ENCODE results near the gene RANBP3. TPM values are rescaled to one million over a fixed set of nuclear protein-coding genes. Genes with fewer than 3 reads are reported as not detected.
A peak's percentile ranks its signal among the peaks of the same experiment; 100 is the strongest.

RANBP3 gene
- polyA plus RNA-seq, 1 of the 3 experiments (the other 2 are of a cell fraction), result 84.0 TPM

- no peak for TF ChIP-seq JUND (IDR thresholded peaks at IDR 0.05)
- no peak for TF ChIP-seq SIN3A (IDR thresholded peaks at IDR 0.05; ENCODE audit: borderline replicate concordance, low read depth, low read length)
- TF ChIP-seq NRF1 (IDR thresholded peaks at IDR 0.05; ENCODE audit: low read depth, low read length), result no peak
- TF ChIP-seq FOXJ3 (CRISPR knock-in tag; IDR thresholded peaks at IDR 0.05), result no peak
- no peak for TF ChIP-seq MXI1 (IDR thresholded peaks at IDR 0.05; ENCODE audit: low read depth, low read length)
- TF ChIP-seq EZH2phosphoT487 (IDR thresholded peaks at IDR 0.05; ENCODE audit: borderline replicate concordance, low read depth), result no peak
- no peak for TF ChIP-seq FOSL2 (IDR thresholded peaks at IDR 0.05; ENCODE audit: borderline replicate concordance, low read depth)
- no peak for TF ChIP-seq NFIC (IDR thresholded peaks at IDR 0.05; ENCODE audit: borderline replicate concordance)
- no peak for TF ChIP-seq CHD2 (IDR thresholded peaks at IDR 0.05; ENCODE audit: low read length, partially characterized antibody)
- no peak for TF ChIP-seq TCF12 (IDR thresholded peaks at IDR 0.05)
- no peak for TF ChIP-seq IRF3 (IDR thresholded peaks at IDR 0.05; ENCODE audit: low read depth, low read length)
- no peak for TF ChIP-seq ZBTB33 (IDR thresholded peaks at IDR 0.05; ENCODE audit: borderline replicate concordance, low read depth)
- DNase-seq, result no peak
- Histone ChIP-seq H3K36me3 (replicated peaks in 1 of 2; ENCODE audit: control insufficient read depth in 1 of 2, insufficient read depth in 2 of 2, low read length in 1 of 2) (peaks cover 14 to 59% of the 10 kb centered on the region in 2 experiments), H4K20me1 (ENCODE audit: insufficient read depth) (peaks cover 20% of the 10 kb centered on the region; the same call in 1 of the 2 replicates), H3K4me1 (ENCODE audit: control insufficient read depth in 1 of 2, insufficient read depth in 2 of 2, low read depth in 1 of 2, low read length in 1 of 2) (peaks cover 13 to 78% of the 10 kb centered on the region in 2 experiments), H3K9ac (no peak overlapping the region), H3K27me3 (ENCODE audit: insufficient read depth) (no peaks in the 10 kb centered on the region), H3K4me2 (no peak overlapping the region), H2AFZ (ENCODE audit: low read depth) (no peak overlapping the region), H3K9me2 (no peaks in the 10 kb centered on the region), H3K79me2 (ENCODE audit: insufficient read depth) (peaks cover 11% of the 10 kb centered on the region; the same call in 1 of the 2 replicates), H3F3A (replicated peaks; ENCODE audit: insufficient read depth) (no peaks in the 10 kb centered on the region), H3K9me3 (no peaks in the 10 kb centered on the region), H3K4me3 (ENCODE audit: low read depth in 2 of 2, low read length in 1 of 2) (no peak overlapping the region), H3K27ac (ENCODE audit: low read depth in 2 of 2, low read length in 1 of 2) (no peak overlapping the region)
- CTCF ChIA-PET, result interaction anchor here (1.1 to 3.2 kb wide), 2 partner anchors 37 to 91 kb away, joined by 3 to 10 read pairs; no protein-coding TSS in a partner anchor
- 97% methylated on average over 9 of the region's 11 CpGs for WGBS (ENCODE audit: low lambda C conversion rate)
- POLR2A ChIA-PET, result no interaction called here
Measured at GRCh38 chr19:5931251-5931650, 46.7 kb downstream of the RANBP3 start.

- CTCF ChIA-PET, result interaction anchor here (1.1 to 2.3 kb wide), 3 partner anchors 26 to 93 kb away, joined by 4 to 9 read pairs (median 6); partner anchors contain the start of gene NDUFA11
- no peaks in the 10 kb centered on the region for H3K9me2 ChIP-seq
- no peaks in the 10 kb centered on the region for H3K27me3 ChIP-seq (ENCODE audit: insufficient read depth)
- DNase-seq, result no peak
- H3F3A ChIP-seq (replicated peaks; ENCODE audit: insufficient read depth), result no peaks in the 10 kb centered on the region
- no peak overlapping the region for H2AFZ ChIP-seq (ENCODE audit: low read depth)
- H3K9me3 ChIP-seq, result no peaks in the 10 kb centered on the region
- TF ChIP-seq PBX3 (IDR thresholded peaks at IDR 0.05) (no peak), FOSL2 (IDR thresholded peaks at IDR 0.05; ENCODE audit: borderline replicate concordance, low read depth) (no peak), NRF1 (IDR thresholded peaks at IDR 0.05; ENCODE audit: low read depth, low read length) (no peak), RFX5 (IDR thresholded peaks at IDR 0.05; ENCODE audit: low read length) (no peak)
- H3K9ac ChIP-seq, result no peak overlapping the region
- H3K4me1 ChIP-seq (ENCODE audit: control insufficient read depth in 1 of 2, insufficient read depth in 2 of 2, low read depth in 1 of 2, low read length in 1 of 2), result peaks cover 6 to 71% of the 10 kb centered on the region in 2 experiments; a peak in 3 of 4 replicates
- peak overlapping the region in 1 of 2 experiments; percentile 96; a peak in 1 of 4 replicates for H3K27ac ChIP-seq (ENCODE audit: low read depth in 2 of 2, low read length in 1 of 2)
- POLR2A ChIA-PET, result no interaction called here
- no peak overlapping the region for H3K4me3 ChIP-seq (ENCODE audit: low read depth in 2 of 2, low read length in 1 of 2)
- 95% methylated on average over 14 of the region's 14 CpGs for WGBS (ENCODE audit: low lambda C conversion rate)
- H4K20me1 ChIP-seq (ENCODE audit: insufficient read depth), result peaks cover 3% of the 10 kb centered on the region; the same call in 1 of the 2 replicates
- peaks cover 23 to 72% of the 10 kb centered on the region in 2 experiments for H3K36me3 ChIP-seq (replicated peaks in 1 of 2; ENCODE audit: control insufficient read depth in 1 of 2, insufficient read depth in 2 of 2, low read length in 1 of 2)
- H3K4me2 ChIP-seq, result no peak overlapping the region
- peaks cover 2% of the 10 kb centered on the region; the same call in 1 of the 2 replicates for H3K79me2 ChIP-seq (ENCODE audit: insufficient read depth)
Measured at GRCh38 chr19:5929625-5930024, 48.3 kb downstream of the RANBP3 start.
